Measurements from ENCODE around the gene EIF4A3. TPM values are rescaled to one million over a fixed set of nuclear protein-coding genes. Genes with fewer than 3 reads are reported as not detected.

The EIF4A3 gene
- total and polyA plus RNA-seq, 10 of the 15 experiments (the other 5 are each of a cell fraction or from before 2014, with no cell fraction given), result 53.3 to 225 (median 103) TPM

DNA sequence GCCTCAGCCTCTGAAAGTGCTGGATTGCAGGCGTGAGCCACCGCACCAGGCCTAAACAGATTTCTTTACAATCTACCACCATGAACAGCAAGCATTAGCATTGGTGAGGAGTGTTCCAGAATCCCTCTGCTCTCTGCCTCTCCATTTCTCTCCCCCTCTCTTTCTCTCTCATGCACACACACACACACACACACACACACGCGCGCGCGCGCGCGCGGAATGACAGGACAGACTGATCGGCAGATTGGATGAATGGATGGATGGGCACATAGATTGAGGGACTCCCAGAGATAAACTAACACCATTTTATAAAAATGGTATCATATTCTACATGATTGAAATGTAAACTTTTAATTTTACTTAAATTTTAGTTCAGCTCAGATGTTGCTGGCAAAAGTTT is 26.2 kb upstream of the EIF4A3 start (continued):
- TF ChIP-seq IRF4 (IDR thresholded peaks at IDR 0.05; ENCODE audit: low read depth, low read length) (no peak), RELA (IDR thresholded peaks at IDR 0.05; ENCODE audit: borderline replicate concordance, partially characterized antibody) (no peak), SMAD5 (IDR thresholded peaks at IDR 0.05; ENCODE audit: low read depth) (no peak)

DNA sequence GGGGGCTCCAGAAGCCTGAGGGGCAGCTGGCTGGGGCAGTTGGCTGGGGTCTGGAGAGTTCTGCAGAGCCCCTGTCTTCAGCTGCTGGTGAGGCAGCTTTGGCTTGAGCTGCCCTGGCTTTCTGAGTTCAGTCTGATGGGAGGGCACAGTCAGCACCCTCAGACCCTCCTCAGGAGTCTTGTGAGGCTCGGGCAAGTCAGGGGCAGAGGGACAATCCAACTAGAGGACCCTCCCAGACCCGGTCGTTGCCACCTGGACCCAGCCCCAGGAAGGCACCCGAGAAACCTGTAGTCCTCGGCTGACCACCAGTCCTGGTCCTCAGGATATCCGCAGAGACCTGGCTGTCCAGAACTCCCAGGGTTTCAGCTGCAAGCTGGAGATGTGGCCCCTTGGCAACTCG is 24.8 kb upstream of the EIF4A3 start:
- ChIA-PET POLR2A (no interaction called here), RAD21 (ENCODE audit: unreplicated experiment) (no interaction called here), CTCF (no interaction called here), SMC1A (ENCODE audit: uncharacterized antibody, unreplicated experiment) (no interaction called here)
- H3K9ac ChIP-seq (ENCODE audit: control insufficient read depth, insufficient read depth, low read length), result no peak overlapping the region
- H2AFZ ChIP-seq (ENCODE audit: control insufficient read depth, low read depth, low read length), result no peak overlapping the region
- DNase-seq (ENCODE audit: low read depth, low spot score), result no peak
- H4K20me1 ChIP-seq (ENCODE audit: control insufficient read depth, insufficient read depth), result no peaks in the 10 kb centered on the region
- no TSS peak for BruUV-seq (replicated peaks)
- H3K27me3 ChIP-seq (replicated peaks in 1 of 2; ENCODE audit: control insufficient read depth in 2 of 2, insufficient read depth in 2 of 2, low read length in 1 of 2), result no peaks in the 10 kb centered on the region
- H3K9me3 ChIP-seq (replicated peaks; ENCODE audit: control insufficient read depth, insufficient read depth, low read length), result no peaks in the 10 kb centered on the region
- no peaks in the 10 kb centered on the region for H3K79me2 ChIP-seq (ENCODE audit: control insufficient read depth, insufficient read depth, low read length)
- H3K36me3 ChIP-seq (ENCODE audit: control insufficient read depth in 2 of 2, insufficient read depth in 2 of 2, low read length in 1 of 2), result no peaks in the 10 kb centered on the region
- H3K4me3 ChIP-seq, result no peak overlapping the region
- H3K4me1 ChIP-seq (ENCODE audit: control insufficient read depth, insufficient read depth, low read length), result no peaks in the 10 kb centered on the region
- H3K27ac ChIP-seq (ENCODE audit: control insufficient read depth, insufficient read depth), result no peak overlapping the region
- WGBS (ENCODE audit: insufficient coverage, insufficient replicate concordance, low lambda C conversion rate, missing lambda C conversion rate), result 32% methylated on average over 7 of the region's 7 CpGs
- TF ChIP-seq HCFC1 (IDR thresholded peaks at IDR 0.05; ENCODE audit: low read length) (no peak), ZNF622 (IDR thresholded peaks at IDR 0.05) (no peak), WRNIP1 (IDR thresholded peaks at IDR 0.05; ENCODE audit: borderline replicate concordance, low read depth, low read length) (no peak), IKZF2 (IDR thresholded peaks at IDR 0.05) (no peak), ATF7 (IDR thresholded peaks at IDR 0.05; ENCODE audit: low read depth) (no peak), BRCA1 (IDR thresholded peaks at IDR 0.05; ENCODE audit: low read depth, low read length) (no peak)
- H3K4me2 ChIP-seq (ENCODE audit: control insufficient read depth, insufficient read depth), result no peak overlapping the region
- in situ Hi-C loops (cut with MboI), result no loop called here
- no peak for ATAC-seq
- intact Hi-C loops (cut with micrococcal nuclease; ENCODE audit: unreplicated experiment), result no loop called here
- FAIRE-seq, result no peak
